H1 (cell line): Measurements from ENCODE around the gene TCFL5. TPM values are rescaled to one million over a fixed set of nuclear protein-coding genes. Genes with fewer than 3 reads are reported as not detected.

Source experiments
- CTCF ChIA-PET: fragments of 300-600 bp; sonication (Branson Sonifier 250); formaldehyde crosslinking; loops from one replicate; lab custom pipeline; 2021; ENCODE audit not compliant: partially characterized antibody; lab: Charles Lee
- POLR2A ChIA-PET: fragments of 300-600 bp; sonication (Branson Sonifier 250); formaldehyde crosslinking; loops from one replicate; lab custom pipeline; 2021; ENCODE audit warnings: inconsistent platforms; ENCODE audit not compliant: partially characterized antibody; lab: Charles Lee
- DNase-seq, 2 experiments: peaks; one replicate each; pipeline versions ENCODE4 v3.0.0 to v3.0.0-alpha.2; 2010 to 2022; ENCODE audit warnings: low spot score in 2 of 2, low read depth in 1 of 2, mixed read lengths in 1 of 2
- FAIRE-seq: peaks from 2 replicates; lab custom pipeline; 2011; peaks lifted over from hg19 to GRCh38; lab: Jason Lieb, UNC
- H2AFZ ChIP-seq: 2 replicates; pipeline ENCODE4 v1.8.1; 2012; ENCODE audit warnings: low read length, inconsistent platforms
- H2AK5ac ChIP-seq: 2 replicates; pipeline ENCODE4 v1.6.1; 2013; ENCODE audit warnings: low read depth, low read length
- H2BK120ac ChIP-seq: replicated peaks from 2 replicates; pipeline ENCODE3; 2013; ENCODE audit warnings: low read depth, low read length, inconsistent platforms
- H2BK12ac ChIP-seq: 2 replicates; pipeline ENCODE4 v1.6.1; 2013; ENCODE audit warnings: low read depth, low read length
- H2BK15ac ChIP-seq: 2 replicates; pipeline ENCODE4 v1.6.1; 2013; ENCODE audit warnings: low read length
- H2BK20ac ChIP-seq: 2 replicates; pipeline ENCODE4 v1.6.1; 2013; ENCODE audit warnings: low read length
- H2BK5ac ChIP-seq: 2 replicates; pipeline ENCODE4 v1.6.1; 2013; ENCODE audit warnings: low read depth, low read length
- H3K14ac ChIP-seq: 2 replicates; pipeline ENCODE4 v1.6.1; 2013; ENCODE audit warnings: inconsistent platforms; ENCODE audit not compliant: insufficient read length
- H3K18ac ChIP-seq: 2 replicates; pipeline ENCODE4 v1.6.1; 2013; ENCODE audit warnings: low read length; ENCODE audit errors: extremely low read depth
- H3K23ac ChIP-seq: 2 replicates; pipeline ENCODE4 v1.6.1; 2013; ENCODE audit warnings: inconsistent platforms; ENCODE audit not compliant: insufficient read length
- H3K23me2 ChIP-seq: 2 replicates; pipeline ENCODE4 v1.6.1; 2013; ENCODE audit warnings: low read depth, low read length
- H3K27ac ChIP-seq: 2 replicates; pipeline ENCODE4 v1.6.1; 2011; ENCODE audit warnings: low read depth, low read length, inconsistent platforms
- H3K27me3 ChIP-seq, 4 experiments: replicated peaks in 1 of 4; 1 replicate in 1 of 4; 2 replicates in 3 of 4; pipeline versions ENCODE4 v1.6.1 to v1.8.1; 2011 to 2013; ENCODE audit warnings: low read length in 3 of 4, mild to moderate bottlenecking in 3 of 4, inconsistent platforms in 2 of 4, mixed read lengths in 2 of 4, moderate library complexity in 1 of 4; ENCODE audit not compliant: control insufficient read depth in 3 of 4, insufficient read depth in 3 of 4; ENCODE audit errors: extremely low read depth in 1 of 4
- H3K36me3 ChIP-seq, 4 experiments: 2 replicates each; pipeline versions ENCODE4 v1.6.1 to v1.8.1; 2011 to 2013; ENCODE audit warnings: mild to moderate bottlenecking in 4 of 4, low read length in 3 of 4, moderate library complexity in 2 of 4, control low read depth in 1 of 4, inconsistent platforms in 1 of 4; ENCODE audit not compliant: insufficient read depth in 4 of 4, control insufficient read depth in 2 of 4
- H3K4ac ChIP-seq: replicated peaks from 2 replicates; pipeline ENCODE3; 2013; ENCODE audit warnings: low read length, low read depth, mixed read lengths, inconsistent platforms; ENCODE audit not compliant: insufficient read length
- H3K4me1 ChIP-seq, 4 experiments: replicated peaks in 1 of 4; 1 replicate in 1 of 4; 2 replicates in 3 of 4; pipeline versions ENCODE4 v1.6.1 to v1.8.1; 2011 to 2013; ENCODE audit warnings: low read length in 3 of 4, inconsistent platforms in 2 of 4, mixed read lengths in 1 of 4; ENCODE audit not compliant: insufficient read depth in 4 of 4, control insufficient read depth in 3 of 4
- H3K4me2 ChIP-seq, 2 experiments: 2 replicates each; pipeline versions ENCODE4 v1.6.1 to v1.8.1; 2011 to 2013; ENCODE audit warnings: low read depth in 2 of 2, low read length in 2 of 2, control low read depth in 1 of 2, inconsistent platforms in 1 of 2, mild to moderate bottlenecking in 1 of 2; ENCODE audit not compliant: insufficient read depth in 1 of 2
- H3K4me3 ChIP-seq, 4 experiments: fragments of 200-600, 300-600 bp in 1 of 4; sonication (generic), shearing (Covaris generic), sonication (Bioruptor Twin) in 1 of 4; 2 replicates each; pipeline versions ENCODE4 v1.5.1 to v1.8.1; 2011 to 2016; ENCODE audit warnings: low read length in 4 of 4, low read depth in 3 of 4, control low read depth in 2 of 4, inconsistent platforms in 2 of 4, mild to moderate bottlenecking in 2 of 4, mixed read lengths in 1 of 4, moderate library complexity in 1 of 4; ENCODE audit not compliant: insufficient read depth in 2 of 4; ENCODE audit errors: extremely low read depth in 1 of 4
- H3K56ac ChIP-seq: replicated peaks from 2 replicates; pipeline ENCODE3; 2013; ENCODE audit warnings: low read depth, mild to moderate bottlenecking, mixed read lengths, low read length, inconsistent platforms; ENCODE audit not compliant: insufficient read length
- H3K79me1 ChIP-seq: 2 replicates; pipeline ENCODE4 v1.6.1; 2013; ENCODE audit warnings: low read depth, low read length, control low read depth
- H3K79me2 ChIP-seq, 2 experiments: 2 replicates each; pipeline versions ENCODE4 v1.6.1 to v1.8.1; 2012 to 2013; ENCODE audit warnings: low read length in 2 of 2, mild to moderate bottlenecking in 2 of 2, inconsistent platforms in 1 of 2; ENCODE audit not compliant: insufficient read depth in 2 of 2, control insufficient read depth in 1 of 2
- H3K9ac ChIP-seq, 4 experiments: replicated peaks in 1 of 4; 1 replicate in 1 of 4; 2 replicates in 3 of 4; pipeline versions ENCODE4 v1.6.1 to v1.8.1; 2011 to 2013; ENCODE audit warnings: low read depth in 3 of 4, low read length in 3 of 4, control low read depth in 2 of 4, mild to moderate bottlenecking in 2 of 4, moderate library complexity in 2 of 4, inconsistent platforms in 1 of 4; ENCODE audit errors: extremely low read depth in 1 of 4
- H3K9me3 ChIP-seq, 2 experiments: 2 replicates each; pipeline versions ENCODE4 v1.6.1 to v1.8.1; 2012 to 2013; ENCODE audit warnings: mild to moderate bottlenecking in 2 of 2, moderate library complexity in 2 of 2, control low read depth in 1 of 2, inconsistent platforms in 1 of 2, low read depth in 1 of 2, low read length in 1 of 2, mixed read lengths in 1 of 2; ENCODE audit not compliant: insufficient read depth in 2 of 2
- H4K20me1 ChIP-seq, 2 experiments: replicated peaks in 1 of 2; 2 replicates each; pipeline versions ENCODE3 to v1.8.1; 2011 to 2013; ENCODE audit warnings: inconsistent platforms in 2 of 2, low read length in 2 of 2, mild to moderate bottlenecking in 1 of 2; ENCODE audit not compliant: insufficient read depth in 2 of 2, control insufficient read depth in 1 of 2
- H4K5ac ChIP-seq: 2 replicates; pipeline ENCODE4 v1.6.1; 2013; ENCODE audit warnings: low read length, low read depth, mixed read lengths, inconsistent platforms; ENCODE audit not compliant: insufficient read length
- H4K8ac ChIP-seq: 2 replicates; pipeline ENCODE4 v1.8.0; 2013; ENCODE audit warnings: mild to moderate bottlenecking, moderate library complexity, low read length, inconsistent platforms; ENCODE audit not compliant: insufficient read depth; ENCODE audit errors: extremely low read depth
- H4K91ac ChIP-seq: replicated peaks from 2 replicates; pipeline ENCODE3; 2013; ENCODE audit warnings: low read length, mixed read lengths, inconsistent platforms; ENCODE audit not compliant: insufficient read length
- ASH2L ChIP-seq: fragments of 200-600, 300-600 bp; sonication (generic); IDR thresholded peaks from one replicate; pipeline ENCODE4 v1.7.1; 2017; ENCODE audit warnings: low read length
- HDAC6 ChIP-seq: IDR thresholded peaks from one replicate; pipeline ENCODE4 v1.7.1; 2012; ENCODE audit warnings: low read depth, mild to moderate bottlenecking, inconsistent platforms, low read length, moderate library complexity
- KDM4A ChIP-seq: IDR thresholded peaks from one replicate; pipeline ENCODE4 v1.7.1; 2012; ENCODE audit warnings: low read depth, mild to moderate bottlenecking, moderate library complexity, low read length, inconsistent platforms; ENCODE audit not compliant: severe bottlenecking
- WGBS, 2 experiments: shearing (Covaris generic) in 1 of 2; methylation state at CpG; one replicate each; pipeline versions ENCODE4 v1.1.6 to v1.1.7; 2013 to 2015; ENCODE audit warnings: low lambda C conversion rate in 2 of 2, mixed read lengths in 2 of 2, inconsistent platforms in 1 of 2, low coverage in 1 of 2, missing lambda C conversion rate in 1 of 2; ENCODE audit not compliant: insufficient replicate concordance in 2 of 2, insufficient coverage in 1 of 2, insufficient read length in 1 of 2; ENCODE audit errors: extremely low coverage in 1 of 2, missing lambda C conversion rate in 1 of 2; 5-methylcytosine and 5-hydroxymethylcytosine counted together
- polyA plus RNA-seq, 7 experiments: library from polyadenylated mRNA; depleted of rRNA in 3 of 7; stranded (reverse) in 5 of 7; unstranded in 2 of 7; fragments of >200 nt in 5 of 7; fragments of 200-250 nt in 2 of 7; gene quantifications; 1 replicate in 5 of 7; 2 replicates in 1 of 7; 4 replicates in 1 of 7; pipeline versions ENCODE4 v1.2.1 to v1.2.3, GENCODE V29; 2011 to 2013; ENCODE audit warnings: missing spikeins in 2 of 7, mixed read lengths in 2 of 7
- total RNA-seq: library from RNA; stranded (reverse); fragmentation: NEBNext Ultra II Directional; extraction: Animal tissue kit (Norgen Biotek cat#: 25700); gene quantifications from 2 replicates; pipeline ENCODE4 v1.2.1, GENCODE V29; 2021

The TCFL5 gene
- total and polyA plus RNA-seq, 2 of the 8 experiments (the other 6 are each of a cell fraction or from before 2014, with no cell fraction given): 6.2 to 15.0 TPM

DNA sequence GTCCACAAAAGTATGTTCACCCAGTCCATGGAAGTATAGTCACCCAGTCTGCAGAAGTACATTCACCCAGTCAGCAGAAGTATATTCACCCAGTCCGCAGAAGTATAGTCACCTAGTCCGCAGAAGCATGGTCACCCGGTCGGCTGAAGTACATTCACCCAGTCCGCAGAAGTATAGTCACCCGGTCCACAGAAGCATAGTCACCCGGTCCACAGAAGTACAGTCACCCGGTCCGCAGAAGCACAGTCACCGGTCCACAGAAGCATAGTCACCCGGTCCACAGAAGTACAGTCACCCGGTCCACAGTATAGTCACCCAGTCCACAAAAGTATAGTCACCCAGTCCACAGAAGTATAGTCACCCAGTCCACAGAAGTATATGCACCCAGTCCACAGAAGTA lies 8.8 kb downstream of the TCFL5 start:
- Histone ChIP-seq H3K18ac (no peak overlapping the region), H3K9ac (no peak overlapping the region), H3K9me3 (no peaks in the 10 kb centered on the region), H3K79me2 (no peaks in the 10 kb centered on the region), H3K27ac (no peak overlapping the region), H4K91ac (no peak overlapping the region), H2BK15ac (no peak overlapping the region), H3K23me2 (no peaks in the 10 kb centered on the region), H3K56ac (no peak overlapping the region), H2BK120ac (no peak overlapping the region), H3K23ac (no peak overlapping the region), H3K27me3 (no peaks in the 10 kb centered on the region), H3K4ac (no peak overlapping the region), H4K20me1 (peaks cover 7 to 10% of the 10 kb centered on the region in 2 experiments), H2BK5ac (no peak overlapping the region), H2BK12ac (no peak overlapping the region), H2AFZ (no peak overlapping the region), H4K5ac (no peak overlapping the region), H3K4me2 (no peak overlapping the region), H2BK20ac (no peak overlapping the region), H2AK5ac (no peak overlapping the region), H3K36me3 (peaks cover 5 to 29% (median 19%) of the 10 kb centered on the region in 4 experiments; a peak in 7 of 8 replicates), H3K14ac (no peak overlapping the region), H3K4me3 (no peak overlapping the region), H3K4me1 (no peaks in the 10 kb centered on the region), H3K79me1 (peaks cover 2% of the 10 kb centered on the region; the same call in 1 of the 2 replicates), H4K8ac (no peak overlapping the region)
- no peak for DNase-seq
- POLR2A ChIA-PET: no interaction called here
- CTCF ChIA-PET: no interaction called here
- FAIRE-seq: no peak
- WGBS, 2 experiments: 91% methylated on average over 12 of the region's 12 CpGs; no CpG with 5 or more reads in 1 of the 2 experiments
- TF ChIP-seq KDM4A (no peak), HDAC6 (no peak), ASH2L (no peak)
